Ishikawa (cell line): ENCODE results near the gene C5orf34.

Experiments used
- EP300 ChIP-seq: IDR thresholded peaks from 2 replicates; pipeline ENCODE4 v1.6.1; 2012; ENCODE audit warnings: borderline replicate concordance
- YY1 ChIP-seq: IDR thresholded peaks from 2 replicates; pipeline ENCODE4 v1.6.1; 2012; ENCODE audit warnings: low read depth
- TF ChIP-seq, protein P1 (sequence below): IDR thresholded peaks from 2 replicates; pipeline ENCODE4 v1.6.1; 2012

GRCh38 chr5:43484106-43484849 is 30.7 kb downstream of the C5orf34 start:
- TF ChIP-seq EP300 (no peak), YY1 (no peak)
- TF ChIP-seq, protein P1, sequence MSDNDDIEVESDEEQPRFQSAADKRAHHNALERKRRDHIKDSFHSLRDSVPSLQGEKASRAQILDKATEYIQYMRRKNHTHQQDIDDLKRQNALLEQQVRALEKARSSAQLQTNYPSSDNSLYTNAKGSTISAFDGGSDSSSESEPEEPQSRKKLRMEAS = peak; percentile 17
